ENCODE data around the gene PLA2G6. TPM values are rescaled to one million over a fixed set of nuclear protein-coding genes. Genes with fewer than 3 reads are reported as not detected.

The PLA2G6 gene
- total and polyA plus RNA-seq, 9 of the 15 experiments (the other 6 are each of a cell fraction or from before 2014, with no cell fraction given) = 0.11 to 12.2 (median 9.7) TPM

DNA sequence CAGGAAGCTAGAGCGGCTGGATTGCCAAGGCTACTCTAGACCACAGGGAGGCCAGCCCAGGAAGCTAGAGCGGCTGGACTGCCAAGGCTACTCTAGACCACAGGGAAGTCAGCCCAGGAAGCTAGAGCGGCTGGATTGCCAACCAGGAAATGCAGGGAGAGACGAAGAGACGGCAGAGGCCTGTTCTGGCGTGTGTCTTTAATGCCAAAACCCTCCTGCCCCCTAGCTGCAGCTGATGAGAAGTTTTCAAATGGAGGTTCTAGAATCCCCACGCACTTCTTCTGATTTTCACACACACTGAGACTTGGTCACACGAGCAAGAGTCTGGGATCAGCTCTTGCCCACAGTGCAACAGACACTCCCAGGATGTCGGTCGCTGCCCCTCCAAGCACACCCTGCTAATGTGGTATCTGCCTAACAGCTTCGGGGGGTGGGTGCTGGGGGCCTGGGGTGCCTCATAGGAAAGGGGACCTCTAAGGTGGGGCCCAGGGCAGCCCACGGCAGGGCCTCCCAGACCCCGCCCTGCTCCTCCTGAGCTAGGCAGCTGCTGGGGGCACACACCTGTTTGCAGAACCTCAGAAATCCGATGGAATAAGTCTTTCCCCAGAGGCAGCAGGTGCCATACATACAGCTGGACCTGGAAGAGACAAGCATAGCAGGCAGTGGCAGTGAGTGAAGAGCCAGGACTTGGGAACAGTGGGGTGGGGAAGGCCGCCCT is 48.6 kb upstream of the PLA2G6 start (continued):
- TF ChIP-seq, protein P1, sequence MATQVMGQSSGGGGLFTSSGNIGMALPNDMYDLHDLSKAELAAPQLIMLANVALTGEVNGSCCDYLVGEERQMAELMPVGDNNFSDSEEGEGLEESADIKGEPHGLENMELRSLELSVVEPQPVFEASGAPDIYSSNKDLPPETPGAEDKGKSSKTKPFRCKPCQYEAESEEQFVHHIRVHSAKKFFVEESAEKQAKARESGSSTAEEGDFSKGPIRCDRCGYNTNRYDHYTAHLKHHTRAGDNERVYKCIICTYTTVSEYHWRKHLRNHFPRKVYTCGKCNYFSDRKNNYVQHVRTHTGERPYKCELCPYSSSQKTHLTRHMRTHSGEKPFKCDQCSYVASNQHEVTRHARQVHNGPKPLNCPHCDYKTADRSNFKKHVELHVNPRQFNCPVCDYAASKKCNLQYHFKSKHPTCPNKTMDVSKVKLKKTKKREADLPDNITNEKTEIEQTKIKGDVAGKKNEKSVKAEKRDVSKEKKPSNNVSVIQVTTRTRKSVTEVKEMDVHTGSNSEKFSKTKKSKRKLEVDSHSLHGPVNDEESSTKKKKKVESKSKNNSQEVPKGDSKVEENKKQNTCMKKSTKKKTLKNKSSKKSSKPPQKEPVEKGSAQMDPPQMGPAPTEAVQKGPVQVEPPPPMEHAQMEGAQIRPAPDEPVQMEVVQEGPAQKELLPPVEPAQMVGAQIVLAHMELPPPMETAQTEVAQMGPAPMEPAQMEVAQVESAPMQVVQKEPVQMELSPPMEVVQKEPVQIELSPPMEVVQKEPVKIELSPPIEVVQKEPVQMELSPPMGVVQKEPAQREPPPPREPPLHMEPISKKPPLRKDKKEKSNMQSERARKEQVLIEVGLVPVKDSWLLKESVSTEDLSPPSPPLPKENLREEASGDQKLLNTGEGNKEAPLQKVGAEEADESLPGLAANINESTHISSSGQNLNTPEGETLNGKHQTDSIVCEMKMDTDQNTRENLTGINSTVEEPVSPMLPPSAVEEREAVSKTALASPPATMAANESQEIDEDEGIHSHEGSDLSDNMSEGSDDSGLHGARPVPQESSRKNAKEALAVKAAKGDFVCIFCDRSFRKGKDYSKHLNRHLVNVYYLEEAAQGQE (IDR thresholded peaks at IDR 0.05; ENCODE audit: borderline replicate concordance) = peak; percentile 32; the same call in 1 of the 2 replicates
- TF ChIP-seq, protein P1 (CRISPR knock-in tag; IDR thresholded peaks at IDR 0.05; ENCODE audit: low read depth) = no peak
- TF ChIP-seq, protein P2, sequence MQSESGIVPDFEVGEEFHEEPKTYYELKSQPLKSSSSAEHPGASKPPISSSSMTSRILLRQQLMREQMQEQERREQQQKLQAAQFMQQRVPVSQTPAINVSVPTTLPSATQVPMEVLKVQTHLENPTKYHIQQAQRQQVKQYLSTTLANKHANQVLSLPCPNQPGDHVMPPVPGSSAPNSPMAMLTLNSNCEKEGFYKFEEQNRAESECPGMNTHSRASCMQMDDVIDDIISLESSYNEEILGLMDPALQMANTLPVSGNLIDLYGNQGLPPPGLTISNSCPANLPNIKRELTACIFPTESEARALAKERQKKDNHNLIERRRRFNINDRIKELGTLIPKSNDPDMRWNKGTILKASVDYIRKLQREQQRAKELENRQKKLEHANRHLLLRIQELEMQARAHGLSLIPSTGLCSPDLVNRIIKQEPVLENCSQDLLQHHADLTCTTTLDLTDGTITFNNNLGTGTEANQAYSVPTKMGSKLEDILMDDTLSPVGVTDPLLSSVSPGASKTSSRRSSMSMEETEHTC (IDR thresholded peaks at IDR 0.05) = no peak
- TF ChIP-seq SMC3 (conservative IDR thresholded peaks at IDR 0.05; ENCODE audit: insufficient read depth, low read depth, low read length) (0 out of 2 replicates have a peak, but pooled peaks have one; percentile 18), ZBTB17 (CRISPR knock-in tag; IDR thresholded peaks at IDR 0.05) (no peak), MEF2D (tag; conservative IDR thresholded peaks at IDR 0.05; ENCODE audit: low read depth) (no peak), POLR3G (IDR thresholded peaks at IDR 0.05; ENCODE audit: extremely low read depth, insufficient read length, insufficient replicate concordance) (no peak), CBX3 (IDR thresholded peaks at IDR 0.05; ENCODE audit: borderline replicate concordance in 1 of 2, low read length in 2 of 2) (no peak), COPS2 (conservative IDR thresholded peaks at IDR 0.05) (no peak), ZNF197 (CRISPR knock-in tag; IDR thresholded peaks at IDR 0.05; ENCODE audit: low read depth) (no peak), STAT5A (IDR thresholded peaks at IDR 0.05; ENCODE audit: borderline replicate concordance, low read length) (no peak), RAD21 (CRISPR knock-in tag; conservative IDR thresholded peaks at IDR 0.05 in 1 of 2, IDR thresholded peaks at IDR 0.05 in 1 of 2) (peak in 1 of 2 experiments; percentile 52; a peak in 2 of 4 replicates)
- TF ChIP-seq, protein P3, sequence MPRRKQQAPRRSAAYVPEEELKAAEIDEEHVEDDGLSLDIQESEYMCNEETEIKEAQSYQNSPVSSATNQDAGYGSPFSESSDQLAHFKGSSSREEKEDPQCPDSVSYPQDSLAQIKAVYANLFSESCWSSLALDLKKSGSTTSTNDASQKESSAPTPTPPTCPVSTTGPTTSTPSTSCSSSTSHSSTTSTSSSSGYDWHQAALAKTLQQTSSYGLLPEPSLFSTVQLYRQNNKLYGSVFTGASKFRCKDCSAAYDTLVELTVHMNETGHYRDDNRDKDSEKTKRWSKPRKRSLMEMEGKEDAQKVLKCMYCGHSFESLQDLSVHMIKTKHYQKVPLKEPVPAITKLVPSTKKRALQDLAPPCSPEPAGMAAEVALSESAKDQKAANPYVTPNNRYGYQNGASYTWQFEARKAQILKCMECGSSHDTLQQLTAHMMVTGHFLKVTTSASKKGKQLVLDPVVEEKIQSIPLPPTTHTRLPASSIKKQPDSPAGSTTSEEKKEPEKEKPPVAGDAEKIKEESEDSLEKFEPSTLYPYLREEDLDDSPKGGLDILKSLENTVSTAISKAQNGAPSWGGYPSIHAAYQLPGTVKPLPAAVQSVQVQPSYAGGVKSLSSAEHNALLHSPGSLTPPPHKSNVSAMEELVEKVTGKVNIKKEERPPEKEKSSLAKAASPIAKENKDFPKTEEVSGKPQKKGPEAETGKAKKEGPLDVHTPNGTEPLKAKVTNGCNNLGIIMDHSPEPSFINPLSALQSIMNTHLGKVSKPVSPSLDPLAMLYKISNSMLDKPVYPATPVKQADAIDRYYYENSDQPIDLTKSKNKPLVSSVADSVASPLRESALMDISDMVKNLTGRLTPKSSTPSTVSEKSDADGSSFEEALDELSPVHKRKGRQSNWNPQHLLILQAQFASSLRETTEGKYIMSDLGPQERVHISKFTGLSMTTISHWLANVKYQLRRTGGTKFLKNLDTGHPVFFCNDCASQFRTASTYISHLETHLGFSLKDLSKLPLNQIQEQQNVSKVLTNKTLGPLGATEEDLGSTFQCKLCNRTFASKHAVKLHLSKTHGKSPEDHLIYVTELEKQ (CRISPR knock-in tag; IDR thresholded peaks at IDR 0.05) = no peak

All from K562 (cell line).